ENCODE results near the gene CEACAM18.

Gene CEACAM18

GRCh38 chr19:51539821-51540366 lies 61.6 kb downstream of the CEACAM18 start:
- no peak for DNase-seq
